ENCODE results near the gene RPL37A.

GRCh38 chr2:216478151-216478550 is 20.5 kb upstream of the RPL37A start:
- TF ChIP-seq POLR2AphosphoS5 (IDR thresholded peaks at IDR 0.05): no peak
- no peak for TF ChIP-seq CTCF (IDR thresholded peaks at IDR 0.05; ENCODE audit: poor library complexity, severe bottlenecking)
- no peak for TF ChIP-seq EP300 (conservative IDR thresholded peaks at IDR 0.05; ENCODE audit: poor library complexity, severe bottlenecking)

Data from neural cell (in vitro differentiated cells).